ENCODE results near the gene ATP8A2.

Gene ATP8A2

GRCh38 chr13:25906191-25906661 is 534.5 kb downstream of the ATP8A2 start:
- H3K27me3 ChIP-seq (ENCODE audit: insufficient read depth, low read length): no peaks in the 10 kb centered on the region
- no peaks in the 10 kb centered on the region for H3K4me1 ChIP-seq (ENCODE audit: control insufficient read depth, insufficient read depth, low read length, unreplicated experiment)
- H3K4me3 ChIP-seq (ENCODE audit: low read depth, low read length): no peak overlapping the region
- H3K79me2 ChIP-seq (ENCODE audit: control insufficient read depth, insufficient read depth, low read length, unreplicated experiment): no peaks in the 10 kb centered on the region
- H3K36me3 ChIP-seq (ENCODE audit: insufficient read depth, low read length): no peaks in the 10 kb centered on the region
- no peak overlapping the region for H2AFZ ChIP-seq (ENCODE audit: low read length, unreplicated experiment)
- no peak overlapping the region for H3K27ac ChIP-seq (ENCODE audit: low read depth, low read length)

- no peaks in the 10 kb centered on the region for H3K79me2 ChIP-seq (ENCODE audit: control insufficient read depth, insufficient read depth, low read length, unreplicated experiment)
- H3K27me3 ChIP-seq (ENCODE audit: insufficient read depth, low read length): no peaks in the 10 kb centered on the region
- no peaks in the 10 kb centered on the region for H3K36me3 ChIP-seq (ENCODE audit: insufficient read depth, low read length)
- H3K4me1 ChIP-seq (ENCODE audit: control insufficient read depth, insufficient read depth, low read length, unreplicated experiment): no peaks in the 10 kb centered on the region
- H3K27ac ChIP-seq (ENCODE audit: low read depth, low read length): no peak overlapping the region
- H3K4me3 ChIP-seq (ENCODE audit: low read depth, low read length): no peak overlapping the region
- no peak overlapping the region for H2AFZ ChIP-seq (ENCODE audit: low read length, unreplicated experiment)
These were observed 536.6 kb downstream of the ATP8A2 start for GRCh38 chr13:25908366-25908765.

- Histone ChIP-seq H3K27me3 (ENCODE audit: insufficient read depth, low read length) (0 out of 2 replicates have a peak, but pooled peaks cover 5% of the 10 kb centered on the region), H2AFZ (ENCODE audit: low read length, unreplicated experiment) (no peak overlapping the region), H3K4me3 (ENCODE audit: low read depth, low read length) (no peak overlapping the region), H3K36me3 (ENCODE audit: insufficient read depth, low read length) (no peaks in the 10 kb centered on the region), H3K4me1 (ENCODE audit: control insufficient read depth, insufficient read depth, low read length, unreplicated experiment) (no peaks in the 10 kb centered on the region), H3K27ac (ENCODE audit: low read depth, low read length) (no peak overlapping the region), H3K79me2 (ENCODE audit: control insufficient read depth, insufficient read depth, low read length, unreplicated experiment) (no peaks in the 10 kb centered on the region)
These were observed 538.5 kb downstream of the ATP8A2 start for GRCh38 chr13:25910243-25910642.

DNA sequence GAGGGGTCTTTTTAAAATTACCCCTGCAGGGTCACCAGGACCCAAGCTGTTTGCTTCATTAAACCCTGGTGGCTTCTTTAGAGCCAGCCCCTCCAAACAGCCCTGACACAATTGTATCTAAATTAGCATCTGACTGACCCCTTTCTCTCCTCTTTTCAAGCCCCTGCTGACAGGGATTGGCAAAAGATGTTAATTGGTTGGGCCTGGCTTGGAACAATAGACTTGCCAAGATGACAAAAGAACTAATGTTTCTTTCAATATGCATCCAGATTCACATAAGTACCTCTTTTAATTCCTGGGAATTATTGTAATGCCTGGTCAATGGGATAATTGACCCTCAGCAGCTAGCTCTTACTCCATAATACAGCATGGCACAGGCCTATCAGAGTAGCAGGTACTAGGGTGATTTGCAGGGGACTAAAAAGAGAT is 539.2 kb downstream of the ATP8A2 start:
- Histone ChIP-seq H3K79me2 (ENCODE audit: control insufficient read depth, insufficient read depth, low read length, unreplicated experiment) (no peaks in the 10 kb centered on the region), H2AFZ (ENCODE audit: low read length, unreplicated experiment) (no peak overlapping the region), H3K27ac (ENCODE audit: low read depth, low read length) (no peak overlapping the region), H3K4me1 (ENCODE audit: control insufficient read depth, insufficient read depth, low read length, unreplicated experiment) (no peaks in the 10 kb centered on the region), H3K4me3 (ENCODE audit: low read depth, low read length) (no peak overlapping the region), H3K27me3 (ENCODE audit: insufficient read depth, low read length) (0 out of 2 replicates have a peak, but pooled peaks cover 8% of the 10 kb centered on the region), H3K36me3 (ENCODE audit: insufficient read depth, low read length) (no peaks in the 10 kb centered on the region)

- Histone ChIP-seq H3K27me3 (ENCODE audit: insufficient read depth, low read length) (0 out of 2 replicates have a peak, but pooled peaks cover 8% of the 10 kb centered on the region), H2AFZ (ENCODE audit: low read length, unreplicated experiment) (no peak overlapping the region), H3K36me3 (ENCODE audit: insufficient read depth, low read length) (no peaks in the 10 kb centered on the region), H3K79me2 (ENCODE audit: control insufficient read depth, insufficient read depth, low read length, unreplicated experiment) (no peaks in the 10 kb centered on the region), H3K4me1 (ENCODE audit: control insufficient read depth, insufficient read depth, low read length, unreplicated experiment) (no peaks in the 10 kb centered on the region), H3K27ac (ENCODE audit: low read depth, low read length) (no peak overlapping the region), H3K4me3 (ENCODE audit: low read depth, low read length) (no peak overlapping the region)
These were observed 541.2 kb downstream of the ATP8A2 start for GRCh38 chr13:25912961-25913360.

DNA sequence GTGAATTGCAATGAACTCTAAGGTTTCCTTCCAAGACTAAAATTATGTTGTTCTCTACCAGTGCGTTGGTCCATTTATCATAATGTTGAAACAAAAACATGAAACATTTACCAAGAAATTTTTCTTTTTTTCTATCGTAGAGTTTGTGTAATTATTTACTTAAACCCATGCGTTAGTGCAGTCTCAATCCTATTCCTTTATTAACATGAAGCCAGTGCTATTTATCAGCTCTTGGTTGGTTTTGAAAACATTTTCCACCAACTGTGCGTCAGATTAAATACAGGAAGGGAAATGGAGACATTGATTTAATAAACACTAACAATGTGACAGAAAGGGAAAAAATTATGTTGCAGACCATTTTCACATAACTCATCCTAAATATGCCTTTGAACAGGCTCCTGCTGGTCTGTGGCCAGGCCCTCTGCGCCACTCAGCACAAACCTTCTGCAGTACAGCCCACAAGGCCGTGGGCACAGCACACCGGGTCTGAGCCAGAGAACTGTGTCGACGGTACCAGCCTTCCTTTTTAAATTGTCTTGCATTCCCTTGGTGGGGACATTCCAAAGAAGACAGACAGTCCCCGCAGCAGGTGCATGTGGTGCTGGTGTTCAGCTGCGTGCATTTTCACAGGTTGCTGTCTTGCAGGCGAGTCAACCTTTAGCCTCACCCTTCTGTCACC is 544.2 kb downstream of the ATP8A2 start:
- Histone ChIP-seq H3K36me3 (ENCODE audit: insufficient read depth, low read length) (no peaks in the 10 kb centered on the region), H3K4me3 (ENCODE audit: low read depth, low read length) (no peak overlapping the region), H2AFZ (ENCODE audit: low read length, unreplicated experiment) (no peak overlapping the region), H3K27me3 (ENCODE audit: insufficient read depth, low read length) (0 out of 2 replicates have a peak, but pooled peaks cover 8% of the 10 kb centered on the region), H3K79me2 (ENCODE audit: control insufficient read depth, insufficient read depth, low read length, unreplicated experiment) (no peaks in the 10 kb centered on the region), H3K27ac (ENCODE audit: low read depth, low read length) (no peak overlapping the region), H3K4me1 (ENCODE audit: control insufficient read depth, insufficient read depth, low read length, unreplicated experiment) (no peaks in the 10 kb centered on the region)

DNA sequence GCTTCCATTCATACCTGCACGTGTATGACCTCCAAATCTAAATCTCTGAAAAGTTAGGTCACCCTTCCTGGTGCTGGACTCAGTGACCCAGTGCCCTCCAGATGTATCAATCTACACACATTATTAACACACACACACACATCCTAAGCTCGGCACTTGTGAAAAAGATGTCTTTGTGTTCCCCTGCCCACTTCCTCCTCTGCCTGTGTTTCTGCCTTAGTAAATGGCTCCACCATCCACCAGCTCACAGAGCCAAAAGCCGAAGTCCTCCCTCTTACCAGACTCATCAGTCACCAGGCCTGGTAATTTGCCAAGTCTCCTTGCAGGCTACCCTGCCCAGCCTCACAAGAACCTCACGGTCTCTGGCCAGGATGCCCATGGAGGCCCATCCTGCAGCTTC is 548.5 kb downstream of the ATP8A2 start:
- H3K4me3 ChIP-seq (ENCODE audit: low read depth, low read length): no peak overlapping the region
- H3K36me3 ChIP-seq (ENCODE audit: insufficient read depth, low read length): no peaks in the 10 kb centered on the region
- H3K4me1 ChIP-seq (ENCODE audit: control insufficient read depth, insufficient read depth, low read length, unreplicated experiment): no peaks in the 10 kb centered on the region
- H3K79me2 ChIP-seq (ENCODE audit: control insufficient read depth, insufficient read depth, low read length, unreplicated experiment): no peaks in the 10 kb centered on the region
- 0 out of 2 replicates have a peak, but pooled peaks cover 3% of the 10 kb centered on the region for H3K27me3 ChIP-seq (ENCODE audit: insufficient read depth, low read length)
- no peak overlapping the region for H2AFZ ChIP-seq (ENCODE audit: low read length, unreplicated experiment)
- no peak overlapping the region for H3K27ac ChIP-seq (ENCODE audit: low read depth, low read length)

GRCh38 chr13:25920931-25921330 is 549.2 kb downstream of the ATP8A2 start:
- Histone ChIP-seq H3K4me3 (ENCODE audit: low read depth, low read length) (no peak overlapping the region), H3K27me3 (ENCODE audit: insufficient read depth, low read length) (no peaks in the 10 kb centered on the region), H3K27ac (ENCODE audit: low read depth, low read length) (no peak overlapping the region), H2AFZ (ENCODE audit: low read length, unreplicated experiment) (no peak overlapping the region), H3K4me1 (ENCODE audit: control insufficient read depth, insufficient read depth, low read length, unreplicated experiment) (no peaks in the 10 kb centered on the region), H3K79me2 (ENCODE audit: control insufficient read depth, insufficient read depth, low read length, unreplicated experiment) (no peaks in the 10 kb centered on the region), H3K36me3 (ENCODE audit: insufficient read depth, low read length) (no peaks in the 10 kb centered on the region)

- no peak overlapping the region for H3K4me3 ChIP-seq (ENCODE audit: low read depth, low read length)
- H3K4me1 ChIP-seq (ENCODE audit: control insufficient read depth, insufficient read depth, low read length, unreplicated experiment): no peaks in the 10 kb centered on the region
- H3K79me2 ChIP-seq (ENCODE audit: control insufficient read depth, insufficient read depth, low read length, unreplicated experiment): no peaks in the 10 kb centered on the region
- 0 out of 2 replicates have a peak, but pooled peaks cover 3% of the 10 kb centered on the region for H3K27me3 ChIP-seq (ENCODE audit: insufficient read depth, low read length)
- no peak overlapping the region for H2AFZ ChIP-seq (ENCODE audit: low read length, unreplicated experiment)
- no peaks in the 10 kb centered on the region for H3K36me3 ChIP-seq (ENCODE audit: insufficient read depth, low read length)
- H3K27ac ChIP-seq (ENCODE audit: low read depth, low read length): no peak overlapping the region
These were observed 550.6 kb downstream of the ATP8A2 start for GRCh38 chr13:25922376-25922775.

- Histone ChIP-seq H3K27me3 (ENCODE audit: insufficient read depth, low read length) (0 out of 2 replicates have a peak, but pooled peaks cover 4% of the 10 kb centered on the region), H3K36me3 (ENCODE audit: insufficient read depth, low read length) (no peaks in the 10 kb centered on the region), H3K27ac (ENCODE audit: low read depth, low read length) (no peak overlapping the region), H2AFZ (ENCODE audit: low read length, unreplicated experiment) (no peak overlapping the region), H3K79me2 (ENCODE audit: control insufficient read depth, insufficient read depth, low read length, unreplicated experiment) (no peaks in the 10 kb centered on the region), H3K4me1 (ENCODE audit: control insufficient read depth, insufficient read depth, low read length, unreplicated experiment) (no peaks in the 10 kb centered on the region), H3K4me3 (ENCODE audit: low read depth, low read length) (no peak overlapping the region)
These were observed 551.7 kb downstream of the ATP8A2 start for GRCh38 chr13:25923217-25924085.

Measured in ACC112 (cell line).